Measurements from ENCODE around the gene CD3E.

The CD3E gene

GRCh38 chr11:118341261-118341660, 36.7 kb downstream of the CD3E start:
- no peaks in the 10 kb centered on the region for H3K9me3 ChIP-seq (ENCODE audit: insufficient read depth, low read depth, low read length)
- peak overlapping the region; percentile 91 for H3K4me2 ChIP-seq (ENCODE audit: low read depth, low read length, poor library complexity, severe bottlenecking)
- peak overlapping the region; percentile 96 for H3K9ac ChIP-seq (ENCODE audit: low read depth, low read length, poor library complexity, severe bottlenecking)
- peaks cover 68% of the 10 kb centered on the region for H3K4me1 ChIP-seq (ENCODE audit: insufficient read depth, low read length, poor library complexity, severe bottlenecking)
- peaks cover 89% of the 10 kb centered on the region for H3K79me2 ChIP-seq (ENCODE audit: insufficient read depth, low read length)
- H2AFZ ChIP-seq (ENCODE audit: low read length), result no peak overlapping the region
- H3K4me3 ChIP-seq (ENCODE audit: low read length, poor library complexity, severe bottlenecking), result peak overlapping the region; percentile 88
- no peaks in the 10 kb centered on the region for H3K9me2 ChIP-seq (replicated peaks; ENCODE audit: low read depth, low read length)
- peaks cover 9% of the 10 kb centered on the region; the same call in 1 of the 2 replicates for H3F3A ChIP-seq (ENCODE audit: low read depth)
- H4K20me1 ChIP-seq (ENCODE audit: insufficient read depth, low read length, poor library complexity, severe bottlenecking), result peaks cover 7% of the 10 kb centered on the region
- no peak for TF ChIP-seq CTCF (conservative IDR thresholded peaks at IDR 0.05; ENCODE audit: low read length)
- no peak for TF ChIP-seq EZH2phosphoT487 (IDR thresholded peaks at IDR 0.05; ENCODE audit: borderline replicate concordance)
- H3K36me3 ChIP-seq (ENCODE audit: insufficient read depth, low read length), result peaks cover 11% of the 10 kb centered on the region
- H3K27me3 ChIP-seq (ENCODE audit: insufficient read depth, low read length, poor library complexity, severe bottlenecking), result no peaks in the 10 kb centered on the region

- Histone ChIP-seq H3K4me3 (ENCODE audit: low read length, poor library complexity, severe bottlenecking) (peak overlapping the region; percentile 88), H3K9me3 (ENCODE audit: insufficient read depth, low read depth, low read length) (no peaks in the 10 kb centered on the region), H3K9ac (ENCODE audit: low read depth, low read length, poor library complexity, severe bottlenecking) (peak overlapping the region; percentile 96), H3K4me2 (ENCODE audit: low read depth, low read length, poor library complexity, severe bottlenecking) (peak overlapping the region; percentile 91), H3K79me2 (ENCODE audit: insufficient read depth, low read length) (peaks cover 96% of the 10 kb centered on the region), H4K20me1 (ENCODE audit: insufficient read depth, low read length, poor library complexity, severe bottlenecking) (peaks cover 11% of the 10 kb centered on the region), H3K27me3 (ENCODE audit: insufficient read depth, low read length, poor library complexity, severe bottlenecking) (no peaks in the 10 kb centered on the region), H3K9me2 (replicated peaks; ENCODE audit: low read depth, low read length) (no peaks in the 10 kb centered on the region), H3K4me1 (ENCODE audit: insufficient read depth, low read length, poor library complexity, severe bottlenecking) (peaks cover 73% of the 10 kb centered on the region), H3F3A (ENCODE audit: low read depth) (peaks cover 9% of the 10 kb centered on the region; the same call in 1 of the 2 replicates), H2AFZ (ENCODE audit: low read length) (no peak overlapping the region), H3K36me3 (ENCODE audit: insufficient read depth, low read length) (peaks cover 11% of the 10 kb centered on the region)
- TF ChIP-seq EZH2phosphoT487 (IDR thresholded peaks at IDR 0.05; ENCODE audit: borderline replicate concordance), result no peak
- no peak for TF ChIP-seq CTCF (conservative IDR thresholded peaks at IDR 0.05; ENCODE audit: low read length)
Observed at GRCh38 chr11:118341815-118342489, 37.4 kb downstream of the CD3E start.

DNA sequence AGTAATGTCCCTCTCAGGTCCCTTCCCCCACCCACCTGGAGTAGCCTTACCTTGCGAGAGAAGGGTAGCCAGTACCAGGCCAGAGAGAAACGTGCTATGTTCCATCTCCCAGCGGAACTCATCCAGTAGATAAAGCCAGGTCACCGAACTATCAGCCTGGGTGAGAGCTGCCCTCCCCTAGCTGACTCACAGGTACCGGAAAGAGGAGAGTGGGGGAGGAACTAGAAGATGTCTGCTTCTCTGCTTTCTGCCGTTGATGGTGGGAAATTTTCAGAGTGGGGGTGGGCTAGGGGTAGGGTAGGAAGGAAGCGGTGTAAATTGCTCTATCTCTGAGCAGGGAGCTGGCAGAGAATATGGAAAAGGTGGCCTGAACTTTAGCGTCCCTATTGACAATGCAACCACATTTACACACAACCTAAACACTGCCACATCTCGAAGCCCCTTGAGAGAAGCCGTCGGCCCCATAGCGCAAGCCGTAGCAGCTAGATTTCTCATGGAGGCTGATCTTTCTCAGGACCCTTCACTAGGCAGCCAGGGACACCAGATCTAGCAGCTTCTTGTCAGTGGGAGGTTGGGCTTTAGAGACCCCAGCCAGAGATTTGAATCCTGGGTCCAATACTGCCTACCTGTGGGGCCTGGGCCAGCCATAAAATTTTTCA, 38.1 kb downstream of the CD3E start, which contains the start of gene CD3D:
Gene CD3D, minus strand, starts transcription at position 203 of the 659 bp plus-strand sequence. Its CDS starts 98 bp downstream, at position 105.
- no peaks in the 10 kb centered on the region for H3K27me3 ChIP-seq (ENCODE audit: insufficient read depth, low read length, poor library complexity, severe bottlenecking)
- H3K4me3 ChIP-seq (ENCODE audit: low read length, poor library complexity, severe bottlenecking), result peak within 1 kb of the TSS; percentile 88
- peak within 1 kb of the TSS; percentile 96 for H3K9ac ChIP-seq (ENCODE audit: low read depth, low read length, poor library complexity, severe bottlenecking)
- peak within 1 kb of the TSS; percentile 91 for H3K4me2 ChIP-seq (ENCODE audit: low read depth, low read length, poor library complexity, severe bottlenecking)
- H4K20me1 ChIP-seq (ENCODE audit: insufficient read depth, low read length, poor library complexity, severe bottlenecking), result peaks cover 17% of the 10 kb centered on the region
- H3K36me3 ChIP-seq (ENCODE audit: insufficient read depth, low read length), result peaks cover 11% of the 10 kb centered on the region
- H3K79me2 ChIP-seq (ENCODE audit: insufficient read depth, low read length), result peaks cover 100% of the 10 kb centered on the region
- peaks cover 80% of the 10 kb centered on the region for H3K4me1 ChIP-seq (ENCODE audit: insufficient read depth, low read length, poor library complexity, severe bottlenecking)
- no peaks in the 10 kb centered on the region for H3K9me3 ChIP-seq (ENCODE audit: insufficient read depth, low read depth, low read length)
- H3F3A ChIP-seq (ENCODE audit: low read depth), result peaks cover 9% of the 10 kb centered on the region; the same call in 1 of the 2 replicates
- H3K9me2 ChIP-seq (replicated peaks; ENCODE audit: low read depth, low read length), result no peaks in the 10 kb centered on the region
- TF ChIP-seq EZH2phosphoT487 (IDR thresholded peaks at IDR 0.05; ENCODE audit: borderline replicate concordance), result no peak
- no peak for TF ChIP-seq CTCF (conservative IDR thresholded peaks at IDR 0.05; ENCODE audit: low read length)
- H2AFZ ChIP-seq (ENCODE audit: low read length), result peak within 1 kb of the TSS; percentile 57; the same call in 1 of the 2 replicates

All from Loucy (cell line).